BE2C (cell line): ENCODE results near the gene SFRP4.

ENCODE experiments used
- DNase-seq: peaks from one replicate; pipeline ENCODE4 v3.0.0-alpha.2; 2020
- H3K27me3 ChIP-seq: fragments of 250-450 bp; sonication (Bioruptor Pico); 2 replicates; pipeline ENCODE4 v1.5.1; 2020; ENCODE audit warnings: mild to moderate bottlenecking
- H3K36me3 ChIP-seq: fragments of 250-450 bp; sonication (Bioruptor Pico); 2 replicates; pipeline ENCODE4 v1.5.1; 2020; ENCODE audit warnings: mild to moderate bottlenecking
- H3K4me1 ChIP-seq: fragments of 250-450 bp; sonication (Bioruptor Pico); 2 replicates; pipeline ENCODE4 v1.5.1; 2020
- H3K4me3 ChIP-seq: 2 replicates; pipeline ENCODE4 v1.5.1; 2011; ENCODE audit warnings: low read depth, low read length
- H3K9me3 ChIP-seq: fragments of 250-450 bp; sonication (Bioruptor Pico); 2 replicates; pipeline ENCODE4 v1.5.1; 2020
- TF ChIP-seq, protein P1 (sequence below): IDR thresholded peaks from 2 replicates; pipeline ENCODE4 v1.5.1; 2012; ENCODE audit warnings: mild to moderate bottlenecking, low read depth, low read length

Gene SFRP4

GRCh38 chr7:37893359-37893758 is 23.3 kb downstream of the SFRP4 start:
- TF ChIP-seq, protein P1, sequence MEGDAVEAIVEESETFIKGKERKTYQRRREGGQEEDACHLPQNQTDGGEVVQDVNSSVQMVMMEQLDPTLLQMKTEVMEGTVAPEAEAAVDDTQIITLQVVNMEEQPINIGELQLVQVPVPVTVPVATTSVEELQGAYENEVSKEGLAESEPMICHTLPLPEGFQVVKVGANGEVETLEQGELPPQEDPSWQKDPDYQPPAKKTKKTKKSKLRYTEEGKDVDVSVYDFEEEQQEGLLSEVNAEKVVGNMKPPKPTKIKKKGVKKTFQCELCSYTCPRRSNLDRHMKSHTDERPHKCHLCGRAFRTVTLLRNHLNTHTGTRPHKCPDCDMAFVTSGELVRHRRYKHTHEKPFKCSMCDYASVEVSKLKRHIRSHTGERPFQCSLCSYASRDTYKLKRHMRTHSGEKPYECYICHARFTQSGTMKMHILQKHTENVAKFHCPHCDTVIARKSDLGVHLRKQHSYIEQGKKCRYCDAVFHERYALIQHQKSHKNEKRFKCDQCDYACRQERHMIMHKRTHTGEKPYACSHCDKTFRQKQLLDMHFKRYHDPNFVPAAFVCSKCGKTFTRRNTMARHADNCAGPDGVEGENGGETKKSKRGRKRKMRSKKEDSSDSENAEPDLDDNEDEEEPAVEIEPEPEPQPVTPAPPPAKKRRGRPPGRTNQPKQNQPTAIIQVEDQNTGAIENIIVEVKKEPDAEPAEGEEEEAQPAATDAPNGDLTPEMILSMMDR = no peak
- H3K4me3 ChIP-seq = no peak overlapping the region
- H3K9me3 ChIP-seq = no peaks in the 10 kb centered on the region
- no peaks in the 10 kb centered on the region for H3K4me1 ChIP-seq
- H3K36me3 ChIP-seq = no peaks in the 10 kb centered on the region
- no peak for DNase-seq
- H3K27me3 ChIP-seq = no peaks in the 10 kb centered on the region

DNA sequence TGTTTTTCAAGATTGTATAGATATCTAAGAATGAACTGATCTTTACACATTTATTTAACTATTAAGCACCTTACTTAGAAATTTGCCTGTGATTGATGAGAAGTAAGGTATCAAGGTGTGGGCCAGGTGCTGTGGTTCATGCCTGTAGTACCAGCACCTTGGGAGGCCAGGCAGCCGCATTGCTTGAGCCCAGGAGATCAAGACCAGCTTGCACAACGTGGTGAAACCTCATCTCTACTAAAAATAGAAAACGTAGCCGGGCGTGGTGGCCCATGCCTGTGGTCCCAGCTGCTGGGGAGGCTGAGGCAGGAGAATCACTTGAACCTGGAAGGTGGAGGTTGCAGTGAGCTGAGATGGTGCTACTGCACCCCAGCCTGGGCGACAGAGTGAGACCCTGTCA is 34.5 kb downstream of the SFRP4 start:
- TF ChIP-seq, protein P1 = no peak
- Histone ChIP-seq H3K27me3 (no peaks in the 10 kb centered on the region), H3K4me1 (no peaks in the 10 kb centered on the region), H3K9me3 (no peaks in the 10 kb centered on the region), H3K4me3 (no peak overlapping the region), H3K36me3 (no peaks in the 10 kb centered on the region)
- no peak for DNase-seq
